GM12874 (cell line): Measurements from ENCODE around the gene CYP4F2.

Experiments used
- TF ChIP-seq, protein P1 (sequence below): IDR thresholded peaks from 2 replicates; pipeline ENCODE4 v1.5.1; 2011; ENCODE audit warnings: low read depth, mild to moderate bottlenecking, control low read depth, low read length, moderate library complexity; ENCODE audit not compliant: insufficient read depth

CYP4F2 gene, protein sequence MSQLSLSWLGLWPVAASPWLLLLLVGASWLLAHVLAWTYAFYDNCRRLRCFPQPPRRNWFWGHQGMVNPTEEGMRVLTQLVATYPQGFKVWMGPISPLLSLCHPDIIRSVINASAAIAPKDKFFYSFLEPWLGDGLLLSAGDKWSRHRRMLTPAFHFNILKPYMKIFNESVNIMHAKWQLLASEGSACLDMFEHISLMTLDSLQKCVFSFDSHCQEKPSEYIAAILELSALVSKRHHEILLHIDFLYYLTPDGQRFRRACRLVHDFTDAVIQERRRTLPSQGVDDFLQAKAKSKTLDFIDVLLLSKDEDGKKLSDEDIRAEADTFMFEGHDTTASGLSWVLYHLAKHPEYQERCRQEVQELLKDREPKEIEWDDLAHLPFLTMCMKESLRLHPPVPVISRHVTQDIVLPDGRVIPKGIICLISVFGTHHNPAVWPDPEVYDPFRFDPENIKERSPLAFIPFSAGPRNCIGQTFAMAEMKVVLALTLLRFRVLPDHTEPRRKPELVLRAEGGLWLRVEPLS

DNA sequence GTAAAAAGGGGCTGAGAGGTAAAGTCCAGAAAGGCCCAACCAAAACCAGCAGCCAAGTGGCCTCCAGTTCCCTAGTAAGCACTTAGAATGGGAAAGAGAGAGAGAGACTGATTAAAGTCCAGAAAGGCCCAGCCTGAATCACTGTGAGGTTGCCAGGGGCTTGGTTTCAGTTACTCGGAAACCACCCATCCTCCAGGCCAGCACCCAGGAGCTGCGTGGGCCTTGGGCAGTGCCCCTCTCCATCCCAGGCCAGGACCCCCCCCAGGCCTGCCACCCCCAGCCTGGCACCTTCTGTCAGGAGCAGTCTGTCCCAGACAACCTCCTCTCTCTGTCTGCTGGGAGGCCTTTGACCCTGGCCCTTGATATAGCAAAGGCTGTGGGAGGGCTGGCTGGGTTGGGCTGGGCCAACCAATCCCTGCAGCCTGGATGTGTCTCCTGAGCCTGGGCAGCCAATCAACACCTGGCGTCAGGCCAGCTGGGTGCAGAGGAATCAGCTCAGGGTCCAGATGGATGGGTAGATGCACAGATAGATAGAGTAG lies at the start of gene CYP4F2:
Gene CYP4F2, minus strand, starts transcription at position 337 of the 539 bp plus-strand sequence. CDS start 463 bp downstream, outside the sequence.
- TF ChIP-seq, protein P1, sequence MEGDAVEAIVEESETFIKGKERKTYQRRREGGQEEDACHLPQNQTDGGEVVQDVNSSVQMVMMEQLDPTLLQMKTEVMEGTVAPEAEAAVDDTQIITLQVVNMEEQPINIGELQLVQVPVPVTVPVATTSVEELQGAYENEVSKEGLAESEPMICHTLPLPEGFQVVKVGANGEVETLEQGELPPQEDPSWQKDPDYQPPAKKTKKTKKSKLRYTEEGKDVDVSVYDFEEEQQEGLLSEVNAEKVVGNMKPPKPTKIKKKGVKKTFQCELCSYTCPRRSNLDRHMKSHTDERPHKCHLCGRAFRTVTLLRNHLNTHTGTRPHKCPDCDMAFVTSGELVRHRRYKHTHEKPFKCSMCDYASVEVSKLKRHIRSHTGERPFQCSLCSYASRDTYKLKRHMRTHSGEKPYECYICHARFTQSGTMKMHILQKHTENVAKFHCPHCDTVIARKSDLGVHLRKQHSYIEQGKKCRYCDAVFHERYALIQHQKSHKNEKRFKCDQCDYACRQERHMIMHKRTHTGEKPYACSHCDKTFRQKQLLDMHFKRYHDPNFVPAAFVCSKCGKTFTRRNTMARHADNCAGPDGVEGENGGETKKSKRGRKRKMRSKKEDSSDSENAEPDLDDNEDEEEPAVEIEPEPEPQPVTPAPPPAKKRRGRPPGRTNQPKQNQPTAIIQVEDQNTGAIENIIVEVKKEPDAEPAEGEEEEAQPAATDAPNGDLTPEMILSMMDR = no peak

DNA sequence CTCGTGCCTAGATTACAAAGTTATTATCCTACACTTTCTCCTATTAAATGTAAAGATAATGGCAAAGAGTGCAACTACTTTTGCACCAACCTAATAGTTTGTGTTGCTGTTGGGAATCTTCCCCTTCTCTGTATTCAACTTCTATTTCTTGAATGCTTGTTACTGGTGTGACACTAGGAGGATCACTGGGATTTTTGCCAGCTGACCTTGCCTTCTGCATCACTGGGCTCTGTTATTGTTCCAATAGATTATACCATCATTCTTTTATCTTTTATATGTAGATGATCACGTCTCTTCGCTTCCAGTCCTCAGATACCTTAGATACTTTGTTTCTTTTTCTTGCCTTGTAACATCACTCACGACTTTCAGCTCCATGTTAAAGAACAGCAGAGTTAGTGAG lies 47.4 kb upstream of the CYP4F2 start:
- TF ChIP-seq, protein P1 = no peak

DNA sequence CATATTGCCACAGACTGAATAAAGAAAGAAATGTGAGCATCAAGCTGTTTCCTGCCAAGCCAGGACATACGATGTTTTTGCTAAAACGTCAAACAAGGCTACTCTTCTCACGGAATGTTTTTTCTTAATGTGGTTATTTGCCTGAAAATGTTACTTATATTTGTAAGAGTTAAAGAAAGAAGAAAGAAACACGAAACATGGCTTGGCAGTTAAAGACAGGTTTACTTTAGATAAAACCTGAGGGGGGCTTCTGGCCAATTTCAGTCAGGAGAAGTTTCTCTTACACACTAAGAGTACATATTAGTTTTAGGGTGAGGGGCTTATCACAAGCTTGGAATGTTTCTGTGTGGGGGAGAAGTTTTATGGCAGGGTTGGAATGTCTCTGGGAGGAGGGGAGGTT lies 46.5 kb upstream of the CYP4F2 start:
- TF ChIP-seq, protein P1 = no peak

DNA sequence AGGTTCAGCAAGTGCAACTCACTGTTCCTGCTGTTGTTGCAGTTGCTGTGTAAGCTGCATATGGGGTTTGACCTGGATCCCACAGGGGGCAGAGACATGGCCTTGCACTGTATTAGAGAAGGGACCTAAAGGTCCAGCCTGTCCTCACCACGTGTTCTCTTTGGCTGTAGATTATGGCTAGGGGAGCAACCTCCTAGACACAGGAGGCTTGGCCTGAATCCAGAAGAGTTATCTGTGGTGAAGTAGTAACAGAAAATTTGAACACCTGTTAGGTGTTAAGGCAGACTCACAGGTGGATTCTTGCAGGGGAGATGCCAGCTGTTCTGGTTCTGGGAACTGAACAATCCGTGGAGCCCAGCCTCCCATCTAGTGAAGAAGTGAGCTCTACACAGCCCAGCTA lies 39.9 kb upstream of the CYP4F2 start:
- TF ChIP-seq, protein P1 = no peak

DNA sequence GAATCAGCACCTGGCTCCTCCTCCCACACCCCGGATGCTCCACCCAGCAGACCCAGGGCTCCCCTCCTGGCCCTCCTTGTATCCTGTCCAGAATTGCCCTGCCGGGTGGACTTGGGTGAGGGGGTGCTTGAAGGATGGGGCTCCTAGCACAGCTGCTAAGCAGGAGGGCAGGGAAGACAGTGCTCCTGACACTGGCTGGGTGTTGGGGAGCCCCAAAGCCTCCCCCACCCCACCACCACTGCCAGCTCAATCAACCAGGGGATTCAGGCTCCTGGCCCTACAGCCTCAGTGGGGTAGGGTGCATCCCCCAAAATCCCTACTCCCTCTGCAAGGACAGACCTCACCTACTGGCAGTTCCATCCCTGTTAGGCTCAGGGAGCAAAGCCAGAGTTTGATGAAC lies 39.1 kb upstream of the CYP4F2 start:
- TF ChIP-seq, protein P1 = no peak

DNA sequence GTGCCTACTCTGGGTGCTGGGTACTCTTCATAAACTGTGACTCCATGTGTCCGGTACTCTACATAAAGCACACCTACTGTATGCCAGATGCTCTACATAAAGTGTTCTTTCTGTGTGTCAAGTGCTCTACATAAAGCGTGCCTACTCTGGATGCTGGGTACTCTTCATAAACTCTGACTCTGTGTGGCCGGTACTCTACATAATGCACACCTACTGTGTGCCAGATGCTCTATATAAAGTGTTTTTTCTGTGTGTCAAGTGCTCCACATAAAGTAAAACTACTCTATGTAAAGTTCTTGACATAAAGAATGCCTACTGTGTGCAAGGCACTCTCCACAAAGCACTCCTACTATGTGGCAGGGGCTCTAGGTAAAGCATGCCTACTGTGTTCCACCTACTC lies 38.3 kb upstream of the CYP4F2 start:
- TF ChIP-seq, protein P1 = no peak

DNA sequence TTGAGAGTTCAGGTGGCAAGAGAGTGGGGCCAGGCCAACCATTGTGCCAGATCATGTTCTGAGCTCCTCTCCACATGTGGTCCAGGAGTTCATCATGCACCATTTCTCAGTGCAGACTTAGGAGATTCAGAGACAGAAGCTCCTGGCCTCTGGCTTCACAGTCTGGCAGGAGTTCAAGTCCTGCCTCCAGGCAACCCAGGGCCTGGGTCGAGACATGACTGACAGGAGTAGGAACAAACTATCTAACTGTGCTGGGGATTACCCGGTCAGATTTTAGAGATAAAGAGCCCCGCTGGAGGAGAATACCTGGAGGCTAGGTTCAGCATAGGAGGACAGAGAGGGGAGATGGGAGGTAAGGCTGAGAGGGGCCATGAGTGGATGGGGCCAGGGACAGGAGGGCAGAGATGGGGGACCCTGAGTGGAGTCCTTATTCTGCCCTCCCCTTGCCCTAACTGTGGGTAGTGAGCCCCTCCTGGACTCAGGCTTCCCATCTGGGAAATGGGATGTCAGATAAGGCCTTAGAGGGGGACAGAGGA lies 37.4 kb upstream of the CYP4F2 start:
- TF ChIP-seq, protein P1 = no peak
